ENCODE measurements around the gene NEK4. TPM values are rescaled to one million over a fixed set of nuclear protein-coding genes. Genes with fewer than 3 reads are reported as not detected.

Gene NEK4
- polyA plus RNA-seq, 3 donors: 5.3 to 6.2 (median 5.4) TPM

GRCh38 chr3:52714335-52715302 is 56.1 kb downstream of the NEK4 start:
- 46 to 67% (median 61%) methylated on average over 35 to 39 of the region's 39 CpGs for WGBS, 3 donors
- H3K27ac ChIP-seq (ENCODE audit: low read depth, low read length): no peak overlapping the region

- H3K27ac ChIP-seq (ENCODE audit: low read depth, low read length): no peak overlapping the region
- 91 to 96% (median 95%) methylated on average over 17 of the region's 17 CpGs for WGBS, 3 donors
These were observed 58.2 kb downstream of the NEK4 start for GRCh38 chr3:52712291-52713212.

GRCh38 chr3:52710512-52710911 is 60.2 kb downstream of the NEK4 start:
- no peak overlapping the region for H3K27ac ChIP-seq (ENCODE audit: low read depth, low read length)
- WGBS, 3 donors: 84 to 88% (median 86%) methylated on average over 2 of the region's 2 CpGs

- WGBS, 3 donors: 44 to 74% (median 56%) methylated on average over 4 of the region's 4 CpGs
- no peak overlapping the region for H3K27ac ChIP-seq (ENCODE audit: low read depth, low read length)
These were observed 63.2 kb downstream of the NEK4 start for GRCh38 chr3:52707585-52707984.

- H3K27ac ChIP-seq (ENCODE audit: low read depth, low read length): peak within 1 kb of the TSS; percentile 31
- 0% methylated on average over 90 to 94 of the region's 94 CpGs for WGBS, 3 donors
These were observed 64.8 kb downstream of the NEK4 start, which contains the start of the genes GLT8D1 and SPCS1 for GRCh38 chr3:52705688-52706686. TSS of gene GLT8D1 (minus strand) at chr3:52705791. CDS start at chr3:52700460, 5,331 bp downstream. TSS of gene SPCS1 (plus strand) at chr3:52706106. CDS start at chr3:52706247, 141 bp downstream.

GRCh38 chr3:52705438-52705687 is 65.4 kb downstream of the NEK4 start:
- H3K27ac ChIP-seq (ENCODE audit: low read depth, low read length): peak overlapping the region; percentile 31

GRCh38 chr3:52704611-52705437 is 65.9 kb downstream of the NEK4 start:
- 3 to 8% (median 4%) methylated on average over 22 of the region's 22 CpGs for WGBS, 3 donors
- peak overlapping the region; percentile 31 for H3K27ac ChIP-seq (ENCODE audit: low read depth, low read length)

More at GRCh38 chr3:52705438-52705687, 65.4 kb downstream of the NEK4 start:
- WGBS, 3 donors: 0 to 1% (median 0%) methylated on average over 25 of the region's 25 CpGs

GRCh38 chr3:52703341-52703740 is 67.4 kb downstream of the NEK4 start:
- 80 to 90% (median 88%) methylated on average over 7 of the region's 7 CpGs for WGBS, 3 donors
- H3K27ac ChIP-seq (ENCODE audit: low read depth, low read length): no peak overlapping the region

GRCh38 chr3:52697632-52697965 is 73.1 kb downstream of the NEK4 start:
- 94 to 99% (median 95%) methylated on average over 4 of the region's 4 CpGs for WGBS, 3 donors
- no peak overlapping the region for H3K27ac ChIP-seq (ENCODE audit: low read depth, low read length)

- WGBS, 3 donors: 76 to 87% (median 83%) methylated on average over 2 of the region's 2 CpGs
- H3K27ac ChIP-seq (ENCODE audit: low read depth, low read length): no peak overlapping the region
These were observed 73.7 kb downstream of the NEK4 start for GRCh38 chr3:52696830-52697631.

- WGBS, 3 donors: 66 to 83% (median 83%) methylated on average over 4 of the region's 4 CpGs
- H3K27ac ChIP-seq (ENCODE audit: low read depth, low read length): no peak overlapping the region
These were observed 74.7 kb downstream of the NEK4 start for GRCh38 chr3:52695798-52696671.

- H3K27ac ChIP-seq (ENCODE audit: low read depth, low read length): no peak overlapping the region
- WGBS, 3 donors: 57 to 74% (median 70%) methylated on average over 7 of the region's 7 CpGs
These were observed 76.1 kb downstream of the NEK4 start for GRCh38 chr3:52694528-52695189.

GRCh38 chr3:52693071-52693470 is 77.7 kb downstream of the NEK4 start:
- no peak overlapping the region for H3K27ac ChIP-seq (ENCODE audit: low read depth, low read length)

GRCh38 chr3:52690560-52690959 is 80.2 kb downstream of the NEK4 start:
- WGBS, 3 donors: 86 to 100% (median 93%) methylated on average over 2 of the region's 2 CpGs
- no peak overlapping the region for H3K27ac ChIP-seq (ENCODE audit: low read depth, low read length)

- H3K27ac ChIP-seq (ENCODE audit: low read depth, low read length): no peak overlapping the region
- 66 to 89% (median 83%) methylated on average over 3 of the region's 3 CpGs for WGBS, 3 donors
These were observed 81.6 kb downstream of the NEK4 start for GRCh38 chr3:52689151-52689550.

All from adipose tissue (tissue), 3 donors.